NT2/D1 (cell line): ENCODE results near the gene FNDC7.

Source experiments
- SUZ12 ChIP-seq: IDR thresholded peaks from 2 replicates; pipeline ENCODE4 v1.6.1; 2011; ENCODE audit not compliant: insufficient read length, insufficient read depth; ENCODE audit errors: extremely low read depth
- ZNF274 ChIP-seq: IDR thresholded peaks from 2 replicates; pipeline ENCODE4 v1.6.1; 2011; ENCODE audit warnings: mild to moderate bottlenecking, low read depth, low read length

DNA sequence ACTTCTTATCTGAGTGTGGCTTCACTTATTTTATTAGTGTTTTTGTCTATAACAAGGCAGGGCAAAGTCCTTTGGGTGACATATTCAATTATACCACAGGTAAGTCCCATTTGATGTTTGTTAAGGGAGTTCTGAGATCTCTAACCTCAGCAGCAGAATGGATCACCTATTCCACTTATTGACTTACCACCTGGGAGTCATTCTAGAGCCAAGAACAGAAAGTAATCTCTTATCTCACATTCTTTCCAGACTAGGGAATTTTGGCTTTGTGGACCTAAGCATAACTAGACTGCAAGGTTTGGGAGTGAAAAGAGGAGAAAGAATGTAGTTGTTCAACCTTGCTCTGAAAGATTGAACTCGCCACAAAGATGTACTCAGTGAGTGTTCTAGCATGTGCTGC lies 13.2 kb downstream of the FNDC7 start:
- TF ChIP-seq SUZ12: no peak
- TF ChIP-seq ZNF274: no peak
